Fibroblast of the conjunctiva (primary cell): ENCODE results near the gene INIP.

Experiments
- DNase-seq: peaks from one replicate; pipeline ENCODE4 v3.0.0-alpha.2; 2010; ENCODE audit warnings: low read depth

The INIP gene

DNA sequence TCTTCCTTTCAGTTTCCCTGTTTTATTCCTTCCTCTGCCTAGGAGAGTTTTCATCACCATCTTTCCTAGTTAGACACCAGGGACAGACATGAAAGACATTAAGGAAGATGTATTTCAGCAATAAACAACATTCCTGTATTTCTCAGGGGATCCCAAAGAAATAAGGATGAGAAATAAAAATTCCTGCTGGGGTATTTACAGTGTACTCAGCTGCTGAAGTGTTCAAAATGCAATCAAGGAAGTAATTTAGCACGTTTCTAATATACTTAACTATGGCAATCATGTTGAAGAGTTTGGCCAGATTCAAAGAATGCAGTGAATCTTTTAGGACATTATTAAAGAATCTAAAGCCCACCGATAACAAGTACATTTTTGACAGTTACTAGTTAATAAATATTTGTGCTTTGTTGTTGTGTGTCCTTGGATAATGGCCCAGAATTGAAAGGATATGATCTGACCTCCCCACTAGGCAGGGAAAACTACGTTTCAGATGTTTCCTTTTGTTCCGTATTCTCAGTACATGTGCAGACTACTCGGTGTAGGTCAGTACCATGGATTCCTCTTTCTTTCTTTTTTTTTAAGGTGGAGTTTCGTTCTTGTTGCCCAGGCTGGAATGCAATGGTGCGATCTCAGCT is 46.8 kb downstream of the INIP start:
- DNase-seq = no peak

DNA sequence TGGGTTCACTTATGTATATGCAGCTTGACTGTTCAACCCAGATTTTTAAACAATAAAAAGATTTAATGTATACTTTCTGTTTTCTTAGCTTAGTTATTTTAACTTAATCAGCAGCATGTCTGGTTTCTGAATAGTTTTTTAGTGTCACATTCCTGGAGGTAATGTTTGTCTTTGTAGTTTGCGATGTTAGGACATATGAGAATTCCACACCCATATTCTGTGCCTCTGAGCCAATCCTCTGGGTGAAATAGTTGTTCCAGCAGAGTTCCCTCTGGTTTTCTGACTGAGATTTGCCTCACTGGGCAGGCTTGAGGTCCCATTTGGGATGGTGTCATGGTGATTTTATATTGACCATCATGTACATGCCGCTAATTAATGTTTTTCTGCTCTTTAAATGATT is 48.6 kb downstream of the INIP start:
- DNase-seq = no peak

DNA sequence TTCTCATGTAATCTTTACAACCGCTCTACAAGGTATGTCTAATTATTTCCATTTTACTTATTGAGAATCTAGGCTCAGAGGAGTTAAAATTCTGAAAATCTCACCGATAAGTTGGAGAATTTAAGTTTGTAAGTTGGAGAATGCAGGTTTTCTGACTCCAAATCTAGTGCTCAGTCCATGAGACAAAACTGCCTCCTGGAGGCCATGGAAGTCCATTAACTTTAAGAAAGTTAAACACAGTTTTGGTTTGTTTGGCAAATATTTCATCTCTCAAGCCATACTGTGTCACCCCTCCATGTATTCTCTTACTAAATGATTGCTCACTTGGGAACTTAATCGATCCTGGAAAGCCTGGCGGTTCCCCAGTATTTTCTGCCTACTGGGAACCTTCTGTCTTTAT is 52.6 kb downstream of the INIP start:
- peak; percentile 9 for DNase-seq

DNA sequence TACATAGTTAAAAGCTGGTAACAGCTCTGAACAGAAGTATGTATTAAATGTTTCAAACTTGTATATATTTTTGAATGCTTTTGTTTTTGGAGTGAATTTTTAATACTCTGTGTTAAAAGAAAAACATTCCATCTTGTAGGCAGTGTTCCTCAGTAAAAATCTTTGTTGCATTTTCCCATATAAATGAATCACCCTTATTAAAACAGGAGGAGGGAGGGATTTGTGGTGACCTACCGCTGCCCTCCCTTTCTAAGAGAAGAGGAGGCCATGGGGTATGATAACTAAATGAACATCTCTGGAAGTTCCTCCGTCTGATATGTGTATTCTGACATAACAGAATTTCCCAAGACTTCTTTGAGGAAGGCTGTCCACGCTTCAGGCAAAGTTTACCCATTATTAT is 53.4 kb downstream of the INIP start:
- no peak for DNase-seq

DNA sequence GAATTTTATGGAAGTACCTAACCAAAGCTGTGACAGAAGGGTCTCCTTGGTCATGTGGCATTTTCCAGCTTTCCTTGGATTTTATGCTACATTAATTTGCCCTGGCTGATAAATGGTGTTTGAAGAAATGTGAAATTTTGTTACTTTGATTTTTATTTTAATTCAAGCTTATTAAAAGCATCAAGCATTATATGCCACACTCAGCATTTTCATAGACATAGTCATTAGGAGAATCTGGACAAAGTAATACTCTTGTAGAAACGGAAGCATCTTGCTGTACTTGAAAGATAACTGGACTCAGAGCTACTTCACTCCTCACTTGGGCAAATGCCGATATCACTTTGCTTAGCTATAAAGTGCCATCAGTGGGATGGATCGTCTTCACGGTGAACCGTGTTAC is 54.2 kb downstream of the INIP start:
- DNase-seq = no peak

DNA sequence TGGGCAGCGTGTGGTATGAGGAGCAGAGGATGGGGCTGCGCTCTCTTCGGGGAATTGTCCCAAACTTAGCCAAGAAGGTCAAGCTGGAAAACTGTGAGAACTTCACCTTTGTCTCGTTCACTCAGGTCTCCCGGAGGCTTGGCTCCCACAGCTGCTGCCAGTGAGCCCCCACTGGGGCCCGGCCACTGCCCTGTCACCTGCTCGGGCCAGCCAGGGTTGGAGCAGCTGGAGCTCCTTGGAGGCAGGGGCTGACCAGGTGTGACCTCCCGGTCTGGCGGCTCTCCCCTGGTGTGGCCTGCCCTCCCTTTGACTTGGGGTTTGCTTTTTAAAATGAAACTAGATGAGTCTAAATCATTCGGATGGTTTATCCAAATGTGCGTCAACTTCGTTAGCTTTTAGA is 58.0 kb downstream of the INIP start:
- DNase-seq = no peak

DNA sequence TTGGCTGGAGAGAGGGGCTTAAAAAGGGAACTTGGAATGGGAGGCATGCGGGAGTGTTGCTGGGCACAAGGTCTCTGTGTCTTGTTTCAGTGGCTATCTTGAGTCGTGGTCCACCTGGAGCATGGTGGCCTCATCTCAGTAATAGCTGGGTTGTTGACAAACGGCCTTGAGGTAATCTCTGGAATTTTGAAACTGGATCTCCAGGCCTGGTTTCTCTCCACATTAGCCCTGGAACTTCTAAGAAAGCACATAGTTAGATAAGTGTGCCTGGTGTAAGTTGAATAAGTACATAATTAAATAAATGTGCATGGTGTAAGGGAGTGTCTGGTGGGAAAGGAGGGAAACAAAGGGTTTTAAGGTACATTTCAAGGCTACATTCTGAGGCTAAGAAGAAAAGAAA is 62.2 kb downstream of the INIP start:
- DNase-seq = no peak

DNA sequence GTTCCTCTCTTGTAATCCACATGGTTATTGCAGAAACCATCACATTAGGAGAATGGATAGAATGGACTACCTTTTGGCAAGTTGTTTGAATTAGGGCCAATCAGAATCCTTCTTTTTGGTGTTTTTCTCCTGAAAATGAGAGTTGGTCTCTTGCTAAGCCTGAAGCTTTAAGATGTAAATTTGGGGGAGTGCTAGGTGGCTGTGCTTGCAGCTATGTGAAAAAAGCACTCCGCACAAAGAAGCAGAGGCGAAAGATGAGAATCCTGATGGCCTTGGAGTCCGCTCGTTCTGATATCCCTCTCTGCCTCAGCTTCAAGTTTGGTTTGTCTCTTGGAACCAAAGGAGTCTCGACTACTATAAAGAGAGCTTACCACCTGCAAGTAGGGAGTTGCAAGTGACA is 63.6 kb downstream of the INIP start:
- no peak for DNase-seq

DNA sequence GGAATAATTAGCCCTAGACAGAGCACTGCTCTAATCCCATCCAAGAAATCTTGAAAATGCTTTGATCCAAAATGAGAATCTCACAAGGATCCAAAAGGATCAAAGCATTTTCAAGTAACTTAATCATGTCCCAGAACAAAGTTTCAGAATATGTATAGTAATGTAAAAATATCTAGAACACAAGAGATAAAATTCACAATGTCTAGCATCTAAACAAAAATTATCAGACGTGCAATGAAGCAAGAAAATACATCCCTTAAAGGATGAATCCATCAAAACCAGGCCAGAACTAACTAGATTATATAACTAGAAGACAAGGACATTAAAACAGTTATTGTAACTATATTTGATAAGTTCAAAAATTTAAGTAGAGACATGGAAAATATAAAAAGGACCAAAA is 69.3 kb downstream of the INIP start:
- DNase-seq = no peak

DNA sequence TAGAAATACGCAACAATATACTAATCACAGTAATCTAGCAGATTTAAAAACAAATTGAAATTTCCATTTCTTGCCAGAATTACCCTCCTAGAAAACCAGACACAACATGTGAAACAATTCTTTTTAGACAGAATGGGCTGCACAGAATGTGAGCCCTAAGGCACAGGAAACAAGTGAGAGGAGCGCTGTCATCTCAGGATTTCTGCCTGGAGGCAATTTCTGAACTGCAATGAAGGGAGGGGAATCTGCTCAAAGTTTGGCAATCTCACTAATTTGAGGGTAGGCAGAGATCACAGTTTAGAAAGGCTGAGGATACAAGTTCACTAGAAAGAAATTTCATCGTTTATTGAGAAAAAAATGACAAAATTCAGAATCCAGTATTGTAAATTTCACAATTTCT is 70.3 kb downstream of the INIP start:
- DNase-seq = no peak

DNA sequence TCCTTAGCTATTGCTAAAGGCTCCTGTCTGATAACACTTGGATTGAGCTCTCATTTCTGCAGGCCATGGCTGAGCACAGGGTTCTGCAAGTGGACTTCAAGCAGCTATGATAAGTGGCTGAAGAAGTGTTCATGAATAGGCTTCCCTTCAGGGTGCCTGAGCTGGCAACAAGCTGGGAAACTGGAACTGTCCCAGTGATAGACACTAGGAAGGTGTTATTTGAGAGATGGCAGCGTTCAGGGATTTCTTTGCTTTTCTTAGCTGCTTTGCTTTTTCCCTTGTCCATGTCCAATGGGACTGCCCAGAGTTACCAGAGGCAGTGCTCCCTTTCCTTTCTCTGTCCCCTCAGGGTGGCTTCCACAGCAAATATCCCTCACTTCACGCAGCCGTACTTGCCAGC is 75.8 kb downstream of the INIP start:
- DNase-seq = no peak

DNA sequence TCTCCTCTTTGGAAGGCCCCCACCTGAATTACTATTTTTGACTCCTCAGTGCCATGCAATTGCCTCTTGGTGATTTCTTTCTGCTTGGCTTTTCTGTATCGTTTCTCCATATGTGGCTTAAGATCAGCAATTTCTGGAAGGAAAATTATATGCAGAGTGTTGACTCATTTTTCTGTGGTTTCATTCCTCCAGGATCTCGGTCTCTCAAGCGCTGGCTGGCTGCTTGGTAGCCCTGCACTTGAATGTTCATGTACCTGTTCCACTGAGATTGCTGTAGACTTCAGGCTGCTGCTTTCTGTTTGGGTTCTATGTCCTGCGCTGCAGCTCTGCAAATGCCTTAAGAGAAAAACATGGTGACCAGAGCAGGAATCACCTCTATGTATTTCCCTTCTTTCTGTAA is 77.6 kb downstream of the INIP start:
- no peak for DNase-seq
